ENCODE results near the gene TKTL1.

GRCh38 chrX:154329294-154329693 is 33.7 kb downstream of the TKTL1 start:
- TF ChIP-seq POLR2A (IDR thresholded peaks at IDR 0.05; ENCODE audit: low read length) (no peak), GATA1 (IDR thresholded peaks at IDR 0.05; ENCODE audit: low read depth, low read length) (no peak)
